Fibroblast of gingiva (primary cell): ENCODE data around the gene CTNNA1.

Source experiments
- DNase-seq: peaks from one replicate; pipeline ENCODE4 v3.0.0-alpha.2; 2011; ENCODE audit warnings: low read depth

CTNNA1 gene

DNA sequence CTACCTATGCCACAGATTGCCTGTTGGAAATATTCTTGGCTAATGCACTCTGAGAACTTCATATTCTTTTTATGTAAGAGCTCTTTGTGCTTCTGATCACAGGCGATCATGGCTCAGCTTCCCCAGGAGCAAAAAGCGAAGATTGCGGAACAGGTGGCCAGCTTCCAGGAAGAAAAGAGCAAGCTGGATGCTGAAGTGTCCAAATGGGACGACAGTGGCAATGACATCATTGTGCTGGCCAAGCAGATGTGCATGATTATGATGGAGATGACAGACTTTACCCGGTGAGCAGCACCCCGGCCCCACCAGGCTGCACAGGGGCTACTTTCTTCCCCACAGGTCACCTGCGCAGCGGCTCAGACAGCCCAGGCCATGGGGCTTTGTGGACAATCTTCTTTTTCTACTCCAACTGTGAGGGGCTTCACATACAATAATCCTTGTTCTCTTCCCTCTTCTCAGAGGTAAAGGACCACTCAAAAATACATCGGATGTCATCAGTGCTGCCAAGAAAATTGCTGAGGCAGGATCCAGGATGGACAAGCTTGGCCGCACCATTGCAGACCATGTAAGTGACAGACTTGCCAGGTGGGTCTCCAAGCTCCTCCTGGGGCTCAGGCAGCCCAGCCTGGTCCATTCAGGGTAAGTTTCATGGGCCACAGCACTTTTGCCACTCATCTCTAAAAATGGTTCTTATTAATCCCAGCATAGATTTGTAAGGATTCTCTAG, 177.3 kb downstream of the CTNNA1 start:
- DNase-seq = no peak

DNA sequence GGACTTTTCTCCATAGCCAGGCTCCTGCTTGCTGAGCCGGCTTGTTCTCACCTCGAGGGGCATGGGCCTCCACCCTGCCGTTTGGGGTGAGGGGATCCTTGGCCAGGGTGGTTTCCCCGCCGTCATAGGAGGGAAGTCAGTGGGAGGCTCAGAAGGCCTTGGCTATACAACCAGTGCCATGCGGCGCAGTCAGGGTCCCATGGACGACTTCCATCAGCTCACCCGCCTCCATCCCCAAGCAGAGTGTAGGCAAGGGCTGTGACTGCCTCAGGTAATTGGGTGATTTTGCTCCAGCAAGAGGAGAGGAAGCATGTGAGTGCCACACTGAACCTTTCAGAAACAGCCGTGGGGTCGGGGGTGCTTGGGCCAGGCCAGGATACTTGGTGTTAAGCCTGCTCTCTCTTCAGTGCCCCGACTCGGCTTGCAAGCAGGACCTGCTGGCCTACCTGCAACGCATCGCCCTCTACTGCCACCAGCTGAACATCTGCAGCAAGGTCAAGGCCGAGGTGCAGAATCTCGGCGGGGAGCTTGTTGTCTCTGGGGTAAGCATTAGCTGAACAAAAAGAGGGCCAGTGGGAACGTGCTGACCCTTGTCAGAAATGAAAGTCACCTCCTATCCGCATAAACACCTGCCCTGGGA, 179.1 kb downstream of the CTNNA1 start:
- DNase-seq = no peak

DNA sequence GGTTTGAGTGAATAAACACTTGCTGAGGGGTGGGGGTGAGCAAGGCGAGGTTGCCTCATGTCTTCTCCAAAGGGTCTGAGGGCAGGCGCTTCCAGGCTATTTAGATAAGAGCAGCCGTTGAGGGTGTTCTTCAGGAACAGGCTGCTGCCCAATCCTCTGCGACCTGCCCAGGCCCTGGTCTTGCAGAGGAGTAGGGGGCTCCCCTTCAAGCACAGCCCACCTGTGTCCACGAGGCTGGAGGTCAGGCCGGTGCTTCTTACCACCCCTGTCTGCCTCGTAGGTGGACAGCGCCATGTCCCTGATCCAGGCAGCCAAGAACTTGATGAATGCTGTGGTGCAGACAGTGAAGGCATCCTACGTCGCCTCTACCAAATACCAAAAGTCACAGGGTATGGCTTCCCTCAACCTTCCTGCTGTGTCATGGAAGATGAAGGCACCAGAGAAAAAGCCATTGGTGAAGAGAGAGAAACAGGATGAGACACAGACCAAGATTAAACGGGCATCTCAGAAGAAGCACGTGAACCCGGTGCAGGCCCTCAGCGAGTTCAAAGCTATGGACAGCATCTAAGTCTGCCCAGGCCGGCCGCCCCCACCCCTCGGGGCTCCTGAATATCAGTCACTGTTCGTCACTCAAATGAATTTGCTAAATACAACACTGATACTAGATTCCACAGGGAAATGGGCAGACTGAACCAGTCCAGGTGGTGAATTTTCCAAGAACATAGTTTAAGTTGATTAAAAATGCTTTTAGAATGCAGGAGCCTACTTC, 180.5 kb downstream of the CTNNA1 start:
- DNase-seq = no peak

- no peak for DNase-seq
These were observed 181.7 kb downstream of the CTNNA1 start for GRCh38 chr5:138934971-138935370.

DNA sequence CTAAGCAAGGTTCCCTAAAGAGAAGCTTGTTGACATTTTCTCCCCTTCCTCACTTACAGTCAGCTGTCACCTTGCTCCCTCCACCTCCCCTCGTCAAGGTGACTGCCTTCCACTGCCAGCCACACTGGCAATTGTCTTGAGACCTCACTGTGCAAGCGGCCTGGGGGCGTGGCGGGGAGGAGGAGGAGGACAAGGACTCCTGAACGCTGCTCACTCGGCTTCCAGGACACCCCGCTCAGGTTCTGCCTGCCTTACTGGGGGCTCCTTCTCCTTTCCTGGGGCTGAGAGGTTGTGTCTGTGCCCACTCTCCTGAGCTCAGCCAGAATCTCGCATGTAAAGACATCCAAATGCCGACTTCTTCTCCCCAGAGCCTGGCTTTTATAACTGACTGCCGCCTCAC, 182.2 kb downstream of the CTNNA1 start:
- DNase-seq = no peak

GRCh38 chr5:138936225-138936967, 183.2 kb downstream of the CTNNA1 start:
- no peak for DNase-seq

GRCh38 chr5:138936968-138937345, 183.7 kb downstream of the CTNNA1 start:
- DNase-seq = no peak

- no peak for DNase-seq
These were observed 184.5 kb downstream of the CTNNA1 start for GRCh38 chr5:138937392-138938387.

DNA sequence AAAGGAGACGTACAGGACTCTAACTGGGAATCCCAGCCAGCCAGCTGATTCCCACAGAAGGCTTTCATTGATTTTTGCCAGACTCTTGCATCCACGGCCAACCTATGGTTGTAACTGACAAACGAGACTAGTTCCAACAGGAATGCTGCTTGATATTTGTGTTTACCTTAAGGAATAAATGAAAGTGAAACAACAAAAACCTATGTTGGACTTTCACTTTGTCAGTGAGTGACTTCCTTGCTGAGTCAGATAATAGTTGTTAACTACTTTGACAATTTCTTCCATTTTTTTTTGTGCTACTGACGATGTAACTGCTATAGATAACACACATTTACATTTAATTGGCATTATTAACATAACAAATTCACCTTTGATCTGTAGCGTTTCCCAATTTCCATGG, 185.3 kb downstream of the CTNNA1 start:
- no peak for DNase-seq

DNA sequence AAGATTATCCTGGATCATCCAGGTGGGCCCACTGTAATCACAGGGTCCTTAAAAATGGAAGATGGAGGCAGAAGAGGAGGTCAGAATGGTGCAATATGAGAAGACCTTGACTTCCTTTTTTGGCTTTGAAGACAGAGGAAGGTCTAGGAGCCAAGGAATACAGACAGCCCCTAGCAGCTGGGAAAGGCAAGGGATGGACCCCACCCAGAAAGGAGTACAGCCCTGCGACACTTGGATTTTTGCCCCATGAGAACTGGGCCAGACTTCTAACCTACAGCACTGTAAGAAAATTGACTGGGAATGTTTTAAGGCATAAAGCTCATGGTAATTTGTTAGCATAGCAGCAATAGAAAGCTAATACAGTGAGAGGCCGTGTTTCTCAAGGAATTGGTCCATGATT, 188.8 kb downstream of the CTNNA1 start:
- DNase-seq = no peak

- no peak for DNase-seq
These were observed 189.6 kb downstream of the CTNNA1 start for GRCh38 chr5:138942861-138943260.

- DNase-seq = no peak
These were observed 190.5 kb downstream of the CTNNA1 start for GRCh38 chr5:138943599-138944173.

GRCh38 chr5:138944527-138945322, 191.5 kb downstream of the CTNNA1 start:
- no peak for DNase-seq

DNA sequence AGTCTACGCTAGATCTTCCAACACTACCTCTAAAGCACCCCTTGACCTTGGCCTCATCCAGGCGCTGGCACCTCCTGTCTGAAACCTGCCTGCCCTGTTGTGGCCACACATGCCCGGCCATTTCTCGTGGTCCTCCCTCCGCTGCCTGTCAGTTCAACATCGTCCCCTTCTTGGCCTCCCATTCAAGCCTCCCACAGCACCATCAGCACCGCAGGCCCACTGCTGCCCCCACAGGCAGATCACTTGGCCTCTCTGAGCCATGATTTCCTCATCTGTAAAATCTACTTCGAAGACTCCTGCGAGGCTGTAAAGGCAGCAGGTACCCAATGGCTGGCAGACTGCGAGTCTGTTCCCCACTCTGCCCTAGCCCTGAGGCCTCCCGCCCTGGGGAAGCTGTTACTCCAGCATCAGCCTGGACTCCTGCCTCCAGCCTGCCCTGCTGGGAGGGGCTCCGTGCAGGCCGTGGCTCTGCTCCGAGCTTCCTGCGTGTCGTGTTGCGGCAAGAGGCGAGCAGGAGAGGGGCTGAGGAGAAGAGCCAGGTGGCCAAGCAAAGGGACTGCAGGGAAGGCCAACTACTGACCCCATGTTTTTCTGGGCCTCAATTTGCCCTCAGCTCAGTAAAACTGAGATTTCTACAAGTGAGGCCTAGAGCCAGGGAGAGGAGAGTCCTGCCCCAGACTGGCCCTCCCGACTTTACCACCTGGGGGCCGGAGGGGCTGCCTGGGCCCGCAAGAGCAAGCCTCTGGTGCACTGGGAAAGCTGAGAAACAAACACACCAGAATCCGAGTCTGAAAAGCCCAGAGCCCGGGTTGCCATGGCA, 192.4 kb downstream of the CTNNA1 start:
- no peak for DNase-seq

GRCh38 chr5:138946241-138946623, 193.0 kb downstream of the CTNNA1 start:
- DNase-seq = no peak

DNA sequence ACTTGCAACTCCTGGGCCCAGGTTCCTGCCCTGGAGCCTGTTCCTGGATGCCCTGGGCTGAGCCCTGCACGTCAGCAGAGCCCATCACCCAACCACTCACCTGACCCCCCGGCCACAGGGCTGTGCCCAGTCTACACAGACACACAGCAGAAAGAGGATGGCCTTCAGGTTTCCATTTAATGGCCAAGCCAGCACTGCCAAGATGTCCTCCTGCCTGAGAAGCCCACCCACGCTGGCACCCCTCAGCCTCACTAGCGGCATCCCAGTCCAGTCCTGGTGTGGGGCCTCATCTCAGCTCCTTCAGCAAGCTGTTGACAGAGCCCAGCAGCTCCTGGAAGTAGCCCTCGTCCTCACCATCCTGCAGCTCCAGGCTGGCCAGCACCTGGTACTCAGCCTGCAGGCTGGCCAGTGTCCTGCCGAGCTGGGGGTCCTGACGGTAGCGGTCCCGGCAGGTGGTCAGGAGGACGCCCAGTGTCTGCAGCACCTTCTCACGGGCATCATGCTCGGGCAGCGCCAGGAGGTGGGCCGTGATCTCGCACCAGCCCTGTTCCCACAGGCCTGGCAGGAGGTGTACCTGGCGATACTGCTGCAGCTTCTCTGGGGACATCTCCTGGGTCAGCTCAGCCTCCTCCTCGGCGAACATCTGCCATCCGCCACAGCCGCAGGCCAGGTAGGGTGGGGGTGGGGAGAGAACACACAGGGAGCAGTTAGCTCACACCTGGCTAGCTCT, 193.8 kb downstream of the CTNNA1 start:
- DNase-seq = no peak

DNA sequence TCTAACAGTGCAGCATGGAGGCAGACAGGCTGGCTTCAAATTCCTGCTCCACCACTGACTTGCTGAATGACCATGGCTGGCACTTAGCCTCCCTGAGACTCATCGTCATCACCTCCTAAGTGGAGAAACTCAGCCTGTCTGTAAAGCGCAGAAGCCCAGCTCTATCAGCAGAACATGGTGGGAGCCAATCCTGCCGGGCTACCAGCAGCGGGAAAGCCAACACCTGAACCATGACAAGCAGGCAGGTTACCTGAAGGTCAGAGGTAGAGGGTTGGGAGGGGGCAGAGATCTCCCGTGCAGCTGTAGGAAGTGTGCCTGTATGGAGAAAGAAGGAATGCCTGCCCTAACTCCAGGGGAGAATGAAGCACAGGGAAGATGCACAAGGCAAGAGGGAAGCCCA, 194.6 kb downstream of the CTNNA1 start:
- DNase-seq = no peak

DNA sequence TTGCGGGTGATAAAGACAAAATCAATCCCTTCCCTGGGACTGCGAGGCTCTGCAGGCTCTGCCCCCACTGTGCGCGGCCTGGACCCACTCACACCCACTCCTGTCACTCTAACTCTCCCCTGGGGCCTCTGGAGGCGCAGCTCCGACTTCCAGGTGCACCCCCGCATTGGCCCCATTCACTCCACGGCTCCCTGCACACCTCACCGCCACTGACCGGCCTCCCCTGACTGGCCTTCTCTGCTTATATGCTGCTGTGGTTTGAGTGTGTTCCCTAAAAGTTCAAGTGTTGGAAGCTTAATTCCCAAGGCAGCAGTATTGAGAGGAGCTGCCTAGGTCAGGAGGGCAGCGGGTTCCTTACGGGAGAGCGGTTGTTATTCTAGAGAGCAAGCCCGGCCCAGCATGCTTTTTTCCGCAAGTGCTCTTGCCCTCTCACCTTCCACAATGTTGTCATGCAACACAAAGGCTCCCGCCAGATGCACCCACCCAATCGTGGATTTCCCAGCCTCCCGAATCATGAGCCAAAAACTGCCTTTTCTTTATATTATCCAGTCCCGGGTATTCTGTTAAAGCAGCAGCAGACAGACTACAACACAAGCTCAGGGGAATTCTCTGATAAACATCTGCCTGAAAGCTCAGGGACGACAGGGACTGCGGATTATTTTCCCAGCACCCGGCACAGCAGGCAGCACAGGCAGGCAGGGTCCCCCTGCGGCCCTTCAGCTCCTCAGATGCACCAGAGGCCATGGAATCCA, 195.4 kb downstream of the CTNNA1 start:
- no peak for DNase-seq
